ENCODE results near the gene TEX36. TPM values are rescaled to one million over a fixed set of nuclear protein-coding genes. Genes with fewer than 3 reads are reported as not detected.

The TEX36 gene
- total RNA-seq, 1 donor from 2014 or later = not detected

- Mint-ChIP-seq H3K36me3 (ENCODE audit: low read depth, unreplicated experiment) (no peaks in the 10 kb centered on the region), H3K27me3 (ENCODE audit: unreplicated experiment) (peaks cover 1% of the 10 kb centered on the region), H3K9me3 (ENCODE audit: unreplicated experiment) (no peaks in the 10 kb centered on the region), H3K27ac (ENCODE audit: unreplicated experiment) (no peak overlapping the region), H3K4me3 (ENCODE audit: unreplicated experiment) (no peak overlapping the region), H3K4me1 (ENCODE audit: unreplicated experiment) (no peaks in the 10 kb centered on the region)
- TF ChIP-seq, protein P1, sequence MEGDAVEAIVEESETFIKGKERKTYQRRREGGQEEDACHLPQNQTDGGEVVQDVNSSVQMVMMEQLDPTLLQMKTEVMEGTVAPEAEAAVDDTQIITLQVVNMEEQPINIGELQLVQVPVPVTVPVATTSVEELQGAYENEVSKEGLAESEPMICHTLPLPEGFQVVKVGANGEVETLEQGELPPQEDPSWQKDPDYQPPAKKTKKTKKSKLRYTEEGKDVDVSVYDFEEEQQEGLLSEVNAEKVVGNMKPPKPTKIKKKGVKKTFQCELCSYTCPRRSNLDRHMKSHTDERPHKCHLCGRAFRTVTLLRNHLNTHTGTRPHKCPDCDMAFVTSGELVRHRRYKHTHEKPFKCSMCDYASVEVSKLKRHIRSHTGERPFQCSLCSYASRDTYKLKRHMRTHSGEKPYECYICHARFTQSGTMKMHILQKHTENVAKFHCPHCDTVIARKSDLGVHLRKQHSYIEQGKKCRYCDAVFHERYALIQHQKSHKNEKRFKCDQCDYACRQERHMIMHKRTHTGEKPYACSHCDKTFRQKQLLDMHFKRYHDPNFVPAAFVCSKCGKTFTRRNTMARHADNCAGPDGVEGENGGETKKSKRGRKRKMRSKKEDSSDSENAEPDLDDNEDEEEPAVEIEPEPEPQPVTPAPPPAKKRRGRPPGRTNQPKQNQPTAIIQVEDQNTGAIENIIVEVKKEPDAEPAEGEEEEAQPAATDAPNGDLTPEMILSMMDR (IDR thresholded peaks at IDR 0.05; ENCODE audit: unreplicated experiment) = no peak
- no peak for DNase-seq (ENCODE audit: low spot score)
Observed at GRCh38 chr10:125692196-125692595, 9.2 kb upstream of the TEX36 start.

- no peak for DNase-seq (ENCODE audit: low spot score)
- Mint-ChIP-seq H3K27me3 (ENCODE audit: unreplicated experiment) (peaks cover 1% of the 10 kb centered on the region), H3K9me3 (ENCODE audit: unreplicated experiment) (no peaks in the 10 kb centered on the region), H3K4me1 (ENCODE audit: unreplicated experiment) (no peaks in the 10 kb centered on the region), H3K27ac (ENCODE audit: unreplicated experiment) (no peak overlapping the region), H3K36me3 (ENCODE audit: low read depth, unreplicated experiment) (no peaks in the 10 kb centered on the region), H3K4me3 (ENCODE audit: unreplicated experiment) (no peak overlapping the region)
- TF ChIP-seq, protein P1 (IDR thresholded peaks at IDR 0.05; ENCODE audit: unreplicated experiment) = no peak
Observed at GRCh38 chr10:125691160-125691981, 8.4 kb upstream of the TEX36 start.

GRCh38 chr10:125689955-125690569, 7.1 kb upstream of the TEX36 start:
- Mint-ChIP-seq H3K4me1 (ENCODE audit: unreplicated experiment) (no peaks in the 10 kb centered on the region), H3K9me3 (ENCODE audit: unreplicated experiment) (no peaks in the 10 kb centered on the region), H3K27me3 (ENCODE audit: unreplicated experiment) (peaks cover 1% of the 10 kb centered on the region), H3K27ac (ENCODE audit: unreplicated experiment) (no peak overlapping the region), H3K4me3 (ENCODE audit: unreplicated experiment) (no peak overlapping the region), H3K36me3 (ENCODE audit: low read depth, unreplicated experiment) (no peaks in the 10 kb centered on the region)
- DNase-seq (ENCODE audit: low spot score) = no peak
- TF ChIP-seq, protein P1 (IDR thresholded peaks at IDR 0.05; ENCODE audit: unreplicated experiment) = no peak

DNA sequence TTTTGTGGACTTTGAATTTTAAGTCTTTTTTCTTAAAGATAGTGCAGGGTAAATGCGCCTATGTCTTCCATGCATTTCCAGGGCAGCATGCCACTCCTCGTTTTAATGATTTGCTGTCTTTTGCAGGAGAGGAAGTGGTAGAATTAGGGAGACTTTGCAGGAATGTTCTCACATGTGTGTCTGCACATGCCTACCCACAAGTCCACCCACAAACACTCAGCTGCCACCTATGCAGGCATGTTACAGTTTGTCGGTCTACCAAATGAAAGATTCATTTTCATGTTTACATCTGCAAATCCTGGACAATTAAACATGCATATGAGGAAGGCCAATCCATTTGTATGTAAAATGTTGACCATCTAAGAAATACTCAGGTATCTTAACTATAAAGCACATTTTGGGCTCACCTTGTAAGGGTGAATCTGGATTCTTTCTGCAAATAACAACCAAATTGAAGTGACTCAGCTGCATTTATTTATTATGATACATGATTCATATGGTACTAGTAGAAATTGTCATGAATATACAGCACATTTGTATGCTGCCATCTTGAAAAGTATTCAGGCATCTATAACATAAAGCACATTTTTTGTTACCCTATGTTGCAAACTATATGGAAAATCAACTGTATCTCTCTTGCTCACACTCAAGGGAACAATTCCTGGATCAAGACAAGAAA, 4.7 kb upstream of the TEX36 start:
- DNase-seq (ENCODE audit: low spot score) = no peak
- no peaks in the 10 kb centered on the region for H3K4me1 Mint-ChIP-seq (ENCODE audit: unreplicated experiment)
- no peaks in the 10 kb centered on the region for H3K9me3 Mint-ChIP-seq (ENCODE audit: unreplicated experiment)
- peaks cover 3% of the 10 kb centered on the region for H3K36me3 Mint-ChIP-seq (ENCODE audit: low read depth, unreplicated experiment)
- H3K27me3 Mint-ChIP-seq (ENCODE audit: unreplicated experiment) = peaks cover 1% of the 10 kb centered on the region
- TF ChIP-seq, protein P1 (IDR thresholded peaks at IDR 0.05; ENCODE audit: unreplicated experiment) = no peak
- no peak overlapping the region for H3K4me3 Mint-ChIP-seq (ENCODE audit: unreplicated experiment)
- no peak overlapping the region for H3K27ac Mint-ChIP-seq (ENCODE audit: unreplicated experiment)

All from endothelial cell (in vitro differentiated cells).